Prostate gland (tissue), 2 donors: ENCODE results near the gene TCF7L1.

Experiments used
- CTCF ChIP-seq, 4 experiments: fragments of 200-600 bp in 2 of 4; fragments of 450-650 bp in 2 of 4; sonication (generic) in 2 of 4; IDR thresholded peaks; 1 replicate in 3 of 4; 2 replicates in 1 of 4; pipeline ENCODE4 v1.5.1; 2016 to 2019; ENCODE audit warnings: antibody characterized with exemption in 4 of 4, mild to moderate bottlenecking in 2 of 4, moderate library complexity in 2 of 4
- POLR2A ChIP-seq: fragments of 450-650 bp; IDR thresholded peaks from one replicate; pipeline ENCODE4 v1.6.1; 2016; ENCODE audit warnings: antibody characterized with exemption, mild to moderate bottlenecking

- TF ChIP-seq CTCF (IDR thresholded peaks at IDR 0.05) (no peak), POLR2A (no peak)
These were observed 111.6 kb downstream of the TCF7L1 start for GRCh38 chr2:85244828-85245227.
